Stromal cell of bone marrow (primary cell): ENCODE results near the gene TNS3.

Source experiments
- DNase-seq: peaks from one replicate; pipeline ENCODE4 v3.0.0-alpha.2; 2012; ENCODE audit warnings: low read depth

Gene TNS3

DNA sequence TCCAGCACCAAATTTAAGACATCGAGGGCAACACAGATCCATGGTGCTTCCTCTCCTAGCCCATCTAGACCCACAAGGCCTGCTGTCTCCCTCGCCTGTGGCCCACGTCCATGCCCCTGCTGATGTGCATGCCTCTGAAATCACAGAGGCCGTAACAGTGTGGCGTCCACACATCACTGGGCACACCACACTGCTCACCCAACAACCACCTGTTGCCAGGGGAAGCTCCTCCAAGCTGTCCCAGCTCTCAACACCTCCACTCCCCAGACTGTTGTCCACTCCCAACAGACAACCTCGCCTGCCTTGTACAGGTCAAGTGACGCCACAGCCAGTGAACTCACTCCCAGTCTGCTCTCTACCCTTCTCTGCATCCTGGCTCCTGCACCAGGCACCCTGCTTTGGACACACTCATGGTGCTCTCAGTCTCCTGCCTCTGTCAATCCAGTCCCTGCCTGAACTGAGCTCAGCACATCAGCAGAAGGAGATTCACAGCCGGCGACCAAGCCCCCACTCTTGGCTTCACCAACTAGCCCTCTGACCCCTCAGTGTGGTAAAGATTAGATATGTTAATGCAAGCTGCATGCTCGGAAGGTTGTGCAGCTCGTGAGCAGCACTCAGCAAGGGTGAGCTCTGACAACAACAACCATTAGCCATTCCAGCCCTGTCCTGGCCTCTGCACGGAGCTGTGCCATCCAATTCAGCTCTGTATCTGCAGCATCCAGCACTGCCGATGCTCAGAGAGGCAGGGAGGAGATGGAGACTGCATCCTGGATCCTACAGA is 197.0 kb downstream of the TNS3 start:
- no peak for DNase-seq

DNA sequence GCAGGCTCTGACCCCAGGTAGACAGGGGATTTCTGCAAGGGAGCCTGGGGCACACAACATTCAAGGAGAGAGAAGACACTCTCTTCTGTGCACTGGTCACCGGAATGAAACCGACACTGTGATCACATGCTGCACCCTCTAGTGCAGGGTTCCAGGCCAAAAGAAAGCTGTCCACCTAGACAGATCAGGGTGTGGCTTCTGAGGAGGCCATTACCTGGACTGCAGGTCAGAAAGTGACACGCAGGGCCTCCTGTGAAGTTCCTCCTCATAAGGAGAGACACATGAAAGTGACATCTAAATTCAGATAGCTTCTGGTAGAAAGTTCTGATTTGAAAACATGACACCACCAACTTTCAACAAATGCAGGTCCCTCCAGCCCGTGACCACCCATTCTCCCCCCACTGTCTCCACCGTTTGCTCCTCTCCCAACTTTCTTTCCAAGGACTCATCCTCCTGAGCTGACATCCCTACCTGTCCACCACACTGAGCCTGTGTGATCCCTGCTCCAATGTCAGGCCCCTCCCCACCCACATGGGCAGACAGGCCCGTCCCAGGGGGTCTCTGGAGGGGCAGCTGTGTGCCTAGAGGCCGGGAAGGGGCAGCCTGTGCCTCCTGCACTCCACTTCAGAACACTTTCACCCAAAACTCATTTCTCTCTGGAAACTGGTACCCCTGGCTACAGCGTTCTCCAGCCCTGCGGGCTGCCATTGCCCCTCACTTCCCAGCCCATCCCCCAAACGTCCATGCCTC is 198.0 kb downstream of the TNS3 start:
- no peak for DNase-seq

DNA sequence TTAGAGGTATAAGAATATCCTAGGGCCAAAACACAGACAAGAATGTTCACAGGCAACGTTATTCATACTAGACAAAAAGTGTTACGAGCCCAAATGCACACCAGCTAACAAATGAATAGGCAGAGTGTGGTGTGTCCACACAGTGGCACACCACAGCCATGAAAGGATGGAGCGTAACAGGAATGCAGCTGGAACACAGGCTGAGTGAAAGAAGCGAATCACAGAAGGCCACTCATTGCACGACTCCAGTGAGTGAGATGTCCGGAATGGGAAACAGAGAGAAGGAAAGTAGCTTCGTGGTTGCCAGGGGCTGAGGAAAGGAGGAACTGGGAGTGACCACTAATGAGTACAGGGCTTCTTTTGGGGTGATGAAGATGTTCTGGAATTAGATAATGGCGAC is 198.8 kb downstream of the TNS3 start:
- no peak for DNase-seq

DNA sequence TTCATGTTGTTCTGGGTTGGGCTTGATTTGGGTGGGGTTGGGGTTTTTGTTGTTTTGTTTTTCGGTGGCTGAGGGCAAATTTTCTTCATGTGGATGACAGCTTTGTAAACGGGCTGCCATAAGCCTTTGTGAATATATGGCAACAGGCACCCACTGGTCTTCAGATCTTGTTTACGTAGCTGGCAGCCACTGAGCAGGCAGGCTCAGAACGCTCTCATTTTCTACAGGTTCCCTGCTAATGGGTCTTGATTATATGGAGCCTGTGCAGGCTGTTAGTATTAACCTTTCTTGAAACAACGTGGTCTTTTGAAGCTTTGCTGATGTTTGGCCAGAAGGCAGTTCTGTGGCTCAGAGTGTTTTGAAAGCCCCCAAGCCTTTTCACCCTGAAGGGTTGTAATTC is 199.7 kb downstream of the TNS3 start:
- DNase-seq: no peak

DNA sequence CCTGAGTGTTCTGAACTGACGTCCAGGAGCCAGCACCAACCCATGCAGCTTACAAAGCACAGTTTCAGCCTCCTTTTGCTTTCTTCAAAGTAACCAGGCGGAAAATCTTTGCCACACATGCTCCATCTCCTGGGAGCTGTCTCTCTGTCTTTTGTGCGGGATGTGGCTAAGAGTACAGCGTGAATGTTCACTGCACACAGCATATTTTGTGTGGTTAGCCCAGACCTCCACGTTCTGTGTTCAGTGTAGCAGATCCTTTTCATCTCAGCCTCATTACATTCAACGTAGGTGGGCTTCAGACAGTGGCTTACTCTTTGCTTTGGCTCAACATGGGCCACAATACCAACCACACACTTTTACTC is 200.8 kb downstream of the TNS3 start:
- no peak for DNase-seq

DNA sequence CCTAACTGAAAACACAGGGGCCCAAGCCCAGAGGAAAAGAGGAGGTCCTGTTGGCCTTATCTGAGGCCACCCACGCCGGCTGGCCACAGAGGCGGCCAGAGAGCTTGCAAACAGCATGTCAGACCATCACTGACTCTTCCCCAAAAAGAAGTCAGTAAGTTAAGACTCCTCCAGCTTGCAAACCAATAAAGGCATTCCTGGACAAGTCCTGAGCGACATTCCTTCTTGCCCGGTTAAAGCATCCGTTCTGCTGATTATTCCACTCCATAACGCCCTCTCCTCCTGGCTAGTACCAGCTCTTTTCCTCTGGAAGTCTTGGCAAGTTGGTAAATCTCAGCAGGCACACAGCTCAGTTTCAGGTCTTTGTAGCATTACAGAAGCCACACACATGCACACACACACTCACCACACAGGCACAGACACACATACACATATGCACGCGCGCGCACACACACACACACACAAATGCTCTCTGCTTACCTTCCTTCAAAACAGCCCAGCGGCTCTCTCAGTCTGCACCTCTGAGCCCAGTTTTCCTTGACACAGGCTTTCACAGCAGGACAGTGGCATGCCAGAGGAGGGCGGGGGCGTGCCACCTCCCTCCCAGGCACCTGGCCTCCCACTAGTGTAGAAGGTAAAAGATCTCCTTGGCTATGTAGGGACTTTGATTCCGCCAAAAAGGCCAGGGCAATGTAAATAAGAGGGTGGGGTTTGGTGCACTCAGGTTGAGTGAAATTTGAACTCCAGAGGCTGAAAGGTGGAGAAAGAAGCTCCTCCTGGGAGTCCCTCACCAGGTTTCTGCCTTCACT is 201.4 kb downstream of the TNS3 start:
- DNase-seq: no peak

DNA sequence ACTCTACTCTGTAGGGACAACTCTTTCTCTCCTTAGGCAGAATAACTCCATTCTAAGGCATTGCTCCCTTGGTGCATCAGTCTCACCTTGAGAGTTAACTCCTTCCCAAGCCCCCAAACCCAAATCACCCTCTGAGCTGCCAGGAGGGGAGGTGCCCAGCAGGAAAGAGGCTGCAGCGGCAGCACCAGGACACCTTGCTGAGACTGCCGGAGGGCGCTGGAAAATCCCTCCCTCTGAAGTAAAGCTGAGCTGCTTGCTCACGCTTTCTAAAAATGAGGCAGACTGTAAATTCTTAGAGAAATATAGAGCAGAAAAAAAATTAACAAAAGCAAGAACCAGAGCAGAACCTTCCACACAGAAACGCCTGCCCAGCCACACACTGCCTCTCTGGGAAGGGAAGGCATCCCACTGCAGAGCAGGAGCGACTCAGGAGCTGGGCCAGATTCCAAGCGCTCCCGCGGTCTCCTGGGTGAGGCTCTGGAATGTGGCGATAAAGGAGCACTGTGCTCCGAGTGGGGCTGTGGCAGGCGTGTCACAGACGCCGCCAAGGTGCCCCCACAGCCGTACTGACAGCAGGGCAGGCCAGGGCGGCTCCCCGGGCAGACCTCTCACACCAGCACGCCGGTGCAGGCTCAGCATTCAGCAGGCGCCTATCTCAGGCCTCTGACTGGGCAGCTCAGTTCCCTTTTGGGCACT is 202.1 kb downstream of the TNS3 start:
- DNase-seq: no peak

DNA sequence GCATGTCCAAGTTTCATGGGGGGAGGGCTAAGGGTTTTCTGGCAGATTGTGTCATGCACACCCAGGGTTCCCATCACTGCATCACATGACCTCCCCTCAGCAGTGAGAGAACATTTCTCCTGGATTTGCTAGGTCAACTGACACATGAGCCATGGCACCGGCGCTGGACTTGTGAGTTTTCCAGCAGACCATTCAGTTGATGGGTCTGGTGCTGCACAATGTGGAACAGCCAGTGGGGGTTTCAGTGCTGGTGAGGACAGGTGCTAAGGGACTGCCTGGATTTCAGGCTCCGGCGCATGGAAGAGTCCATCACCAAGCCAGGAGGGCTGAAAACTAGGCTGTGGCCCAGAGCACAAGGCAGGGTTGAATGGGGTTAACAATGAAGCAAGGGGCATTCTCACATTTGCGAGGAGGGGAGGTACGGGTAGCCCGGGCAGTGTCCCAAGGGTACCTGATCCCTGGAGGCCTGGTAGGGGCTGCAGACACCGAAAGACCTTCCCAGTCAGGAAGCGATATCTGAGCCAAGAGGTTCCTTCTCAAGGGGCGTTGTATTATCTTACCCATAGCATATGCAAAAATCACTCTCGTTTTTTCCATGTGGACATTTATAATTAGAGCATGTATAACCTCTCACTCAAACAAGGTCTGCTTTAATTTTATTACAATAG is 203.0 kb downstream of the TNS3 start:
- DNase-seq: no peak

DNA sequence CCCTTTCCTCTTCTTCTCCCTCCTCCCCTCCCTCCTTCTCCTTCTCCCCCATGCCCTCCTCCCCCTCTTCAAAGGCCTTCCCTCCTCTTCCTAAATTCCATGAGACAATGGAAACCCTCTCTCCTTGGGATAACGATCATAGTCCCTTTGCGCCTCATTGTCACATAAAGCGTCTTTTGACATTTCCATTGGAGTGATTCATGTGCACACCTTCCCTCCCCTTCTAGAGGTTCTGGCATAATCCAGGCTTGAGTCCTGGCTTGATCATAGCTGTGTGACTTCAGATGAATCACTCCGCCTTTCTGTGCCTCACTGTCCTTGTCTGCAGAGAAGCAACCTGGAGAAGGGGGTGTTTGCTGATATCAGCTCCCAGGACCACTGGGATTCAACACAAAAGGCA is 204.2 kb downstream of the TNS3 start:
- DNase-seq: no peak

DNA sequence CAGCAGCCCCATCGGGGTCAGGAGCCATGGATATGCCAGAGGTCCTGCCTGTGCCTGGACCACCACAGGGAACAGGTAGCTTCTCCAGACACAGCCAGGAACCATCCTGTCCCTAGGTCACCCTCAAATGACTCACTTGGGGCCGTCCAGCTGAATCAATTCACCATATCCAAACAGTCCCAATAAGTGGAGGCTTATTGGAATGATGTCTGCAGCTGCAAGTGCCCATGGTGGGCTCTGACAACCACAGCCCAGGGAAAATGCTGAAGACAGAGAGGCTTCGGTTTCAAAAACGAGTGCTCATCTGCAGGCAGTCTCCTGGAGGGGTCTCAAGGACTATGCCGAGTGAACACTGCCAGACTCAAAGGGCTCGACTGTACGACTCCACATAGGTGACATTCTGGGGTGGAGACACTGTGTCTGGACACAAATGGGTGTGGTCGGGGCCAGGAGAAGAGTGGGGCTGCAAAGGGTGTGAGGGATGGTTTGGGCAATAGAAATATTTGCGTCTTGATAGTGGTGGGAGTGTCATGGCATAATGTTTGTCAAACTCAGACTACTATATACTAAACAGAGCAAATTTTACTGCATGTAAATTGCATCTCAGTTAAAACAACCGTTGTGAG is 204.8 kb downstream of the TNS3 start:
- DNase-seq: no peak

DNA sequence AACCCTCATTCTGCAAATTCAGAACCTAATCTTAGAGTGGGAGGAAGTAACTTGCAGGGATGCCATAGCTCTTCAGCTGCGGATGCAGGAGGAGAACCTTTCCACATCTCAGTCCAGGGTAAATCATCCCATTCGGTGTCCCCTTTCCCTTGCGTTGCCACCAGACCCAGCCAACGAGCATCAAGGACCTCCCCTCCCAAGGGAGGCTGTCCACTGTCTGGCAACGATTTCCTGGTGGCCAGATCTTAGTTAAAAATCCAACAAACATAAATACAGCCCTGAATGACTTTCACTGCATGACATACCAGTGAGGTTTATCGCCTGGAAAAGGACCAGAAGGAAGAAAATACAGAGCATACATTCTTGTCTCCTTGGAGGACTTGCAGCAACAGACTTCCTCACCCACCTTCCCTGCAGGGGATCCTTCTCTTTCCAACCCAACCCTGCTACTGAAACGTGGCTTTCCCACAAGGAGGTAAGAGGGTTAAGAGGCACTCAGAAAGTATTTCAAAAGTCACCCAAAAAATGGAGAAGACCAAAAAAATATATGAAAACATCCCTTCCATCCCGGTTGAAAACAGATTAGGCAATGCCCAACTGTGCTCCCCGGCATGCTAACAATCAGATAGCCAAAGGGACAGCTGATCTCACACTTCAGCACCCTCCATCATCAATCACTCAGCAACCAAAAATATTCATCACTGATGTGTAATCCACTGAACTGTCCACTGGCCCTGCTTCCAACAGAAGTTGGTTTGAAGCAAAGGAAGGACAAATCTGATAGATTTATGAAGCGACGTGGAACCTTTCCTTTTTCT is 206.6 kb downstream of the TNS3 start:
- no peak for DNase-seq

DNA sequence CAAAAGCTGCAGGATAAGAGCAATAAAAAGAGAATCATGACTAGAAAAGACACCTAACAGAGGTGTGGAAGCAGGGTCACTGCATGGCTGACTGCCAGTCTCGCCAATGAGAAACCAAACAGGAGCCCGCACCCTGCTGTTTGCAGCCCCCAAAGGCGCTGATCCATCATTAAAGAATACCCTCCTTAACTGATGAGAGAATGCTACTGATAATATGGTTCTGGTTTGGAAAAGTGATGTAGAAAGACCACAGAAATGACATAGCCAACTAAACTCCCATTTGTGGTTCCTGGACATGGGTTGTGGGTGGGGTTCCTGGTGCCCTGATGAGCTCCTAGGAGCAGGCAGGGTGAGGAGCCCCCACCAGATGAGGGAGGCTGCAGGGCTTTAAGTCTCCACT is 207.4 kb downstream of the TNS3 start:
- no peak for DNase-seq

DNA sequence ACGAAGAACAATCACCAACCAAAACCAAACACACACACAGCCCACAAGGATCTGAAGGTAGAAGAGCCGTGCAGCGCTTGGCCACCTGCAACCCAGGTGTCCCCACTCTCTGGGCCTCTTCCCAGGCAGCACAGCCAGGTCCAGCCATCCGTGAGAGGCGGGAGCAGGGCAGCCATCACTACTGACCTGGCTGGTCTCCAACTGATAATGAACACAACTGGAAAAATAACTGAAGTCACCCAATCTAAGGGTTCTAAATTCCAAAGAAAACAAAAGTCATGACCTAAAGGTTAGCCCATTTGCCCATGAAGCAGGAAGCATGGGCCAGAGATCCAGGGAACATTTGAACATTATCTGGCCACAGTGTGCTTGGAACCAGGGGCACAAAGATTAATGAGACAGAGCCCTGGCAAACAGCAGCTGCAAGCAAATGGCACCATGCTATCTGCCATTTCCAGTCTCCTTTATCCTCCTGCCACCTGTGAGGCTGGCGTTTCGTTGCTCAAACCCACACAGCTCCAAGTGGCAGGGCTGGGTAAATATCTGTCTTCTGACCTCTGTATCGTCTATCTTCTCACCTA is 207.9 kb downstream of the TNS3 start:
- no peak for DNase-seq

DNA sequence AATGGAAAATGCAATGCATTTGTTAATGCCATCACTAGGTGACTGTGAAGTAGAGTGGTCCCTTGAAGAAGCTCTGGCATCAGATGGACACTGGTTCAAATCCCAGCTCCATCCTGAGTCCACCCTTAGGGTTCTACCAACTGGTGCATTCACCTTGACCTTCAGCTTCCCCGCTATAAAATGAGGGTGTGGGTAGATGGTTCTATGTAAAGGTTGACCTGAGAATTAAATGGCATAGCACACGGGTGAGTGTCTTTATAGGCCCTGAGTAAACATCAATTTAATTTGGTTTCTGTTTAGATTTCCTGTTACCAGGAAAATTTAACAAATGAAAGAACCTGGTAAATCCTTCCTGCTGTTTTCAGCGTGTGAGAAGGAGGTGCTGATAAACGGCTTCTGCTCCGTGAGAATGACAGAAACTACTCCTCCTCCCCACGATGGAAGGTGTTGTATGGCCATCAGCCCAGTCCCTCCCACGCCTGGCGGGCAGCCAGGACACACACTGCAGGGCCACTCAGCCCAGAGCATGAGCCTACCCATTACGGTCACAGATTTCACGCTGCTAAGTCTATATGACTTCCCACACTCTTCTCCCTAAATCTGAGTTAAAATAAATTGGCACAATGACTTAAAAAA is 210.1 kb downstream of the TNS3 start:
- no peak for DNase-seq

DNA sequence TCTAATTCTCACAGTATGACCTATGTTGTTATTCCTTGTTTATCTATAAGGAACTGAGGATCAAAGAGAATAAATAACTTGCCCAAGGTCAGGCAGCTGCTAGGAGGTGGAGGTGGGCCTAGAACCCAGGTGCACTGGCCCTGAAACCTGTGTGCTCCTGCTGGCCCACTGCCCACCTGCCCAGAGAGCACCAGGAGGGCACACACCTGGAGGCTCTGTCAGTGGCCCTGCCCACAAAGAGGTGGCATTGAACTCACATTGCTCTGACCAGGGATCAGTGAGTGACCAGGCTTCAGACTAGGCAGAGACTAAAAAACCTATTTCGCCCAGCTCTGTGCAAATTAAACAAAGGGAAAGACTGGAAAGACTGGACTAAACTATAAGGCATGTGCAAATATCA is 210.6 kb downstream of the TNS3 start:
- DNase-seq: no peak

DNA sequence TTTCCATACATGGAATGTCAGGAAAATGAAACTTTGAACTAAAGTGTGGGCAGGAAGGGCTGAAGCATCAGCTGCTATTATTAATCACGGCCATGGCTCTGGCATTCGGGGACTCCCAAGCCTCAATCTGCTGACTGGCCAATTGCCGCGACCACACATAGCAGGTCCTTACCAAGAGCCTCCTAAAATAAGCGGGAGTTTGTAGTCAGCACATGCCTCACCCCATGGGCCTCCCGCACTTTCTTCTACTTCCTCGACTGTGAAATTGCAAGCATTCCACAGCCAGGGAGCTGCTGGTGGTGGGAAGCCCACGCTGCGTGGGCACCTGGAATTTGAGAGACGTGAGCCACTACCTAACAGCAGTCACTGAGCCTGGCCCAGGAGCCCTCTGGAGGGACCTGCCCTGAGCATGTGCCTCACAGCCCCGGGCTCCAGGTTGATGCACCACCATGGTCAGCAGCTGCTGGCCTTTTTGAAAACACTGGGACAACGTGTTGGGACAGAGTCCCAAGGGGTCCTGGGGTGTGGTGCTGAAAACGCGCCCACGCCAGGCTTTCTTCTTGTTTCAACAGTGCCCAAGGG is 211.4 kb downstream of the TNS3 start:
- no peak for DNase-seq

DNA sequence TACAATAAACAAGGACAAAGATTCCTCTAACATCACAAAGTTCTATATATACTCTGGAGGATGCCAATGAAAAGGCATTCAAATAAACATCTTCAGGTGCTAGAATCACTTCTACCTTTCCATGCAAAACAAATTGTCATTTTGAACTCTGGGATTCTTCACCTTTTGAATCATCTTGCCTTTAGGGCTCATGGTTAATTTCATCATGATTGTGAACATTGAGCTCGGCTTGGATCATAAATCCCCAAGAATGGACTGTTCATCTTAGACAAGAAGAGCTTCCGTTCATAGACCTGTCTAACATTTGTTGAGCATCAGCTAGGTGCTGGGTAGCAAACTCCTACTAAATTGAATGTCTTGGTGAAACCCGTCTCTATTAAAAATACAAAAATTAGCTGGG is 212.2 kb downstream of the TNS3 start:
- no peak for DNase-seq

DNA sequence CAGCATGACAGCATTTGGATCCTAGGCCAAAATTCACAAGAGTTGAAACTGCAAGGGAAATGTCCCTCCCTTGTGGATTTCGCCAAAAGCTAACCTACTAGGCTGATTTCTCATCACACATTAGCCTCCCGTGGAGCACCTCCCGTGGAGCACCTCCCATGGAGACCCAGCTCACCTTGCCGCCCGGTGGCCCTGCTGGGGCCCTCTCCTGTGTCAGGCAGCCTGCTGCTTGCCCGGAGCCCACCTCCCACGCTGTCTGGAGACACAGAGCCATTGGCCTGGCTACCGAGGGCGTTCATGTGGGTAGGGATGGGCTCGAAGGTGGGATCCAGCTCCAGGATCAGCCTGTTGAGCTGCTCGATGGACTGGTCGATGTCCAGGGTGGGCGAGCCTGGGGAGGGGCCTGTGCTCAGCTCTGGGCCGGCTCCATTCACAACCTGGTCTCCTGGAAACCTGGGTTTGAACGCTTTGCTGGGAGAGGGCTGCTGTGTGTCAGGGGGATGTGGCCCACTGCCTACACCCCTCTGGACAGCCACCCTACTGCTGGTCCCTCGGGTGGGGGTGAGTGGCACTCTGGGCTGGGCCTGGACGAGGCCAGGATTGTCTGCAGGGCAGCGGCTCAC is 213.6 kb downstream of the TNS3 start:
- no peak for DNase-seq

DNA sequence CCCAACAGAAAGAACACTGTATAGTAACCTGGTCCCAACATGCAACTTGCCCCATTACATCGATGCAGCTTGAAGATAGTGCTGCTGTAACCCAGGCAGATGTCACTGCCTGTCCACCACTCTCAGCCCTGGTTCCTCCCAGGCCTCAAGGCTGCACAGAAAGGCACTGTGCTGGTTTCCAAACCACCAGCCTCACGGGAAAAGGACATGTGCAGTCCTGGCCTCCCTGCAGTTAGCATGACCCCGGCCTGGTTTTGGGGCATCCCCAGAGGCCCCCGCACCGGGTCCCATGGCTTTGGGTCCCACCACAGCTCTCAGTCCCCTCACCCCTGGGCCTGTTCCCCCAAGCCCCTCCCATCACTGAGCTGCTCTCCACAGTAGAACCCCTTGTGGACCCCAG is 214.5 kb downstream of the TNS3 start:
- DNase-seq: no peak
